Stimulated activated CD4-positive, alpha-beta T cell treated with anti-CD3 and anti-CD28 coated beads, Interleukin-15, amount 100 ng/mL, for 48 hours (primary cell): Measurements from ENCODE around the gene NTSR1.

ENCODE experiments used
- DNase-seq, 2 donors: peaks; one replicate each; pipeline ENCODE4 v3.0.0-alpha.2; 2020; ENCODE audit warnings: low read depth in 2 of 2

The NTSR1 gene

GRCh38 chr20:62801284-62802010 lies 92.8 kb downstream of the NTSR1 start:
- DNase-seq = no peak

GRCh38 chr20:62802026-62802712 lies 93.5 kb downstream of the NTSR1 start:
- no peak for DNase-seq

- no peak for DNase-seq
These were observed 95.5 kb downstream of the NTSR1 start for GRCh38 chr20:62804021-62804626.

GRCh38 chr20:62804627-62805154 lies 96.1 kb downstream of the NTSR1 start, which contains the start of gene OGFR:
TSS of gene OGFR (plus strand) at chr20:62804835. CDS start at chr20:62804860, 25 bp downstream.
- peak in 1 of 2 donors; percentile 39 for DNase-seq

- DNase-seq = no peak
These were observed 96.6 kb downstream of the NTSR1 start for GRCh38 chr20:62805155-62805710.

GRCh38 chr20:62805711-62806382 lies 97.2 kb downstream of the NTSR1 start:
- no peak for DNase-seq

GRCh38 chr20:62806383-62807050 lies 97.9 kb downstream of the NTSR1 start:
- DNase-seq = no peak

GRCh38 chr20:62807444-62808210 lies 99.0 kb downstream of the NTSR1 start:
- no peak for DNase-seq

GRCh38 chr20:62808211-62808865 lies 99.7 kb downstream of the NTSR1 start:
- DNase-seq = peak; percentile 36 to 58

GRCh38 chr20:62809530-62810428 lies 101.1 kb downstream of the NTSR1 start:
- DNase-seq = no peak

- no peak for DNase-seq
These were observed 102.7 kb downstream of the NTSR1 start for GRCh38 chr20:62811320-62811719.

- DNase-seq = no peak
These were observed 103.1 kb downstream of the NTSR1 start for GRCh38 chr20:62811720-62812119.
